ENCODE measurements around the gene TMED6. TPM values are rescaled to one million over a fixed set of nuclear protein-coding genes. Genes with fewer than 3 reads are reported as not detected.

Gene TMED6
- total and polyA plus RNA-seq, 2 donors (not counting 3 experiments of a cell fraction or from before 2014, with no cell fraction given) = 1.2 TPM; not detected in 1

- intact Hi-C loops (cut with micrococcal nuclease) = loop anchor here (10.0 kb wide), 1 partner anchor 271 kb away; no protein-coding TSS in a partner anchor
- Histone ChIP-seq H4K20me1 (replicated peaks; ENCODE audit: control insufficient read depth, extremely low read depth, insufficient read depth, low read length) (no peaks in the 10 kb centered on the region), H2AFZ (ENCODE audit: low read depth, low read length) (no peak overlapping the region), H3K79me2 (ENCODE audit: control insufficient read depth, insufficient read depth, low read length) (no peaks in the 10 kb centered on the region), H3K9me1 (replicated peaks; ENCODE audit: control insufficient read depth, extremely low read depth, insufficient read depth, low read length) (no peaks in the 10 kb centered on the region), H3K9me3 (replicated peaks; ENCODE audit: control insufficient read depth, insufficient read depth, low read length) (no peaks in the 10 kb centered on the region), H3K4me1 (ENCODE audit: control insufficient read depth, extremely low read depth, insufficient read depth, low read length) (peaks cover 29% of the 10 kb centered on the region), H3K9ac (replicated peaks; ENCODE audit: extremely low read depth, insufficient read depth, low read length) (no peak overlapping the region), H3K4me2 (ENCODE audit: insufficient read depth, low read length) (no peak overlapping the region), H3K36me3 (ENCODE audit: control insufficient read depth in 2 of 2, extremely low read depth in 1 of 2, insufficient read depth in 2 of 2, low read length in 2 of 2) (no peaks in the 10 kb centered on the region), H3K27ac (ENCODE audit: insufficient read depth, low read depth, low read length) (no peak overlapping the region), H3K4me3 (replicated peaks in 1 of 3; ENCODE audit: insufficient read depth in 1 of 3, low read depth in 1 of 3, low read length in 3 of 3) (no peak overlapping the region), H3K27me3 (ENCODE audit: control insufficient read depth in 2 of 2, insufficient read depth in 2 of 2, low read length in 2 of 2) (peaks cover 0 to 1% of the 10 kb centered on the region in 2 experiments)
- FAIRE-seq (no peak), DNase-seq (ENCODE audit: low read depth, low spot score) (no peak)
- no TSS peak for BruUV-seq (replicated peaks)
- dilution Hi-C loops (cut with MboI; ENCODE audit: extremely low pct_ligation_motif_present, low sequenced_read_pairs) = no loop called here
- CTCF ChIA-PET = interaction anchor here (1.0 to 2.9 kb wide), 6 partner anchors 8 to 536 kb away, joined by 3 to 32 read pairs (median 10); partner anchors contain the start of genes NOB1 and TERF2
- no peak for TF ChIP-seq FOS (IDR thresholded peaks at IDR 0.05; ENCODE audit: borderline replicate concordance, insufficient read depth, low read length)
- no peak for TF ChIP-seq GATA2 (IDR thresholded peaks at IDR 0.05; ENCODE audit: insufficient read depth, insufficient read length, low read depth, low read length)
- TF ChIP-seq POLR2AphosphoS5 (IDR thresholded peaks at IDR 0.05; ENCODE audit: insufficient read depth, low read depth, low read length) = no peak
- no peak for TF ChIP-seq EZH2 (IDR thresholded peaks at IDR 0.05; ENCODE audit: borderline replicate concordance, low read depth, low read length, severe bottlenecking)
- TF ChIP-seq MYC (IDR thresholded peaks at IDR 0.05; ENCODE audit: low read depth, low read length) = no peak
- no peak for TF ChIP-seq POLR2A (IDR thresholded peaks at IDR 0.05; ENCODE audit: low read depth, low read length)
- TF ChIP-seq CTCF (IDR thresholded peaks at IDR 0.05; ENCODE audit: extremely low read depth in 1 of 2, insufficient read depth in 1 of 2, low read depth in 1 of 2, low read length in 2 of 2) = no peak
- TF ChIP-seq JUN (IDR thresholded peaks at IDR 0.05; ENCODE audit: borderline replicate concordance, insufficient read depth, insufficient read length, low read depth) = no peak
- TF ChIP-seq MAX (IDR thresholded peaks at IDR 0.05; ENCODE audit: insufficient read depth, insufficient read length) = no peak
- POLR2A ChIA-PET = no interaction called here
Observed at GRCh38 chr16:69393898-69394849, 42.6 kb upstream of the TMED6 start.

All from endothelial cell of umbilical vein (primary cell).